BLaER1 (cell line): ENCODE results near the gene CRTC2.
A peak's percentile ranks its signal among the peaks of the same experiment; 100 is the strongest.

Experiments
- H3K27ac ChIP-seq: shearing (Covaris generic); formaldehyde crosslinking; 2 replicates; pipeline ENCODE4 v1.8.1; 2022
- H3K27me3 ChIP-seq: shearing (Covaris generic); formaldehyde crosslinking; 2 replicates; pipeline ENCODE4 v1.8.1; 2022
- H3K36me3 ChIP-seq: shearing (Covaris generic); formaldehyde crosslinking; 2 replicates; pipeline ENCODE4 v1.8.1; 2022
- H3K4me1 ChIP-seq: shearing (Covaris generic); formaldehyde crosslinking; 2 replicates; pipeline ENCODE4 v1.8.1; 2022
- H3K4me2 ChIP-seq: shearing (Covaris generic); formaldehyde crosslinking; 2 replicates; pipeline ENCODE4 v1.8.1; 2022
- H3K4me3 ChIP-seq: shearing (Covaris generic); formaldehyde crosslinking; 2 replicates; pipeline ENCODE4 v1.8.1; 2022
- H3K9ac ChIP-seq: shearing (Covaris generic); formaldehyde crosslinking; 2 replicates; pipeline ENCODE4 v1.8.1; 2022
- H3K9me3 ChIP-seq: shearing (Covaris generic); formaldehyde crosslinking; 2 replicates; pipeline ENCODE4 v1.8.1; 2022
- H4K20me1 ChIP-seq: shearing (Covaris generic); formaldehyde crosslinking; 2 replicates; pipeline ENCODE4 v1.8.1; 2022
- Cebpa-rat ChIP-seq: shearing (Covaris generic); IDR thresholded peaks from 2 replicates; pipeline ENCODE4 v1.8.1; 2022

CRTC2 gene

DNA sequence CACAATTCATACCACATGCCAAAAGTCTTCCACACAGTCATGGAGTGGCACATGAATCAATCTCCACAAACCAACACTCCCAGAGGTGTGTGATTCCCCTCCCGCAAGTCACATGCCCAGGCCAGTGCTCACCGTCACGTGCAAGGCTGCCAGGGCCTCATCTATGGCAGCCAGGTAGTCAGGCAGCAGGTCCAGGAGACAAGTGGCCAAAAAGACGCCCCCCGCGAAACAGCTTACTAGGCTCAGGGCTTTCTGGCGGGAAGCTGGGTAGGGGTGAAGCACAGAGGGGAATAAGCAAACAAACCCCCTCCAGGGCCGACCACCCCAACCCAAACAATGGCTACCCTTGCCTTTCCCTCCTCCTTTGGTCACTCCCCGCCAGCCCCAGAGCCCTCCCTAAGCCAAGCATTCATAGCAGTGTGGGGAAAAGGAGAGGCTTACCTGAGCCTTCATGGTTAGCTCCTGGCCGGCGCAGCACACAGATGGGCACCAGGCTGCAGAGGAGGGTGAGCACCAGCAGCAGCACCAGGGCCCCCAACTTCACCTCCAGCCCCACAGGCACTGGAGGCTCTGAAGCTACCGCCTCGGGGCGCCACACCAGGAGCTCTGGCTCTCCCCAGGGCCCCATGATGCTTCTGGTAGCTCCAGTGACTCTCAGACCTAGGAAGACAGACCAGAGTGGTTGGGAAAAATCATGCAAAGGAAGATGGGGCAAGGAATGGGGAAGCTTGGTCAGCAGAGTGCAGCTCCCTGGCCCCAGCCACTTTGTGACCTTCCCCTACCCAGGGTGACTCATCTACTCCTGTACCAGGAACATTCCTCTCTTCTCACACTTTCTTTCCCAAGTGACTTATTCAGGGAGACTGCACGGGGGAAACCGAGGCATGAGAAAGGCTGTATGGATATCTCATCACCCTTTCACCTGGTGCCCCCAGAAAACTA lies 3.9 kb upstream of the CRTC2 start:
- H3K9ac ChIP-seq = peak overlapping the region; percentile 89
- peaks cover 8% of the 10 kb centered on the region for H4K20me1 ChIP-seq
- no peak for TF ChIP-seq Cebpa-rat
- H3K4me1 ChIP-seq = peaks cover 72% of the 10 kb centered on the region
- H3K9me3 ChIP-seq = no peaks in the 10 kb centered on the region
- H3K27ac ChIP-seq = peak overlapping the region; percentile 78
- peak overlapping the region; percentile 100 for H3K4me2 ChIP-seq
- H3K4me3 ChIP-seq = peak overlapping the region; percentile 80
- H3K27me3 ChIP-seq = no peaks in the 10 kb centered on the region
- H3K36me3 ChIP-seq = peaks cover 19% of the 10 kb centered on the region

DNA sequence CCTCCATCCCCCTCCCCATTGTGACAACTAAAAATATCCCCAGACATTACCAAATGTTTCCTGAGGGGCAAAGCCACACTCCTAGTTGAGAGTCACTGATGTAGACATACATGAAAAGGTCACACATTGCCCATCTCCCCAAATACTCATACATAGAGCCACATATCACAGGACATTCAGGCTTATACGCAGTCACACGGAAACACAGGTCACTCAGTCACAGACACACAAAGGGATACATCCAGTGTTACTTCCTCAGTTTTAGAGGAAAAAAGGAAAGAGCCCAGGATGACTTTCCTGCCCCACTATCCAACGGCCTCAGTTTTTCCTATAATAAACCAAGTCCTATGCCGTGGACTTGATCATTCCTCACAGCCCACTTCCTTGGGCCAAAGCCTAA lies 3.0 kb upstream of the CRTC2 start:
- Histone ChIP-seq H3K4me1 (peaks cover 80% of the 10 kb centered on the region), H3K4me2 (peak overlapping the region; percentile 100), H3K27me3 (no peaks in the 10 kb centered on the region), H3K4me3 (peak overlapping the region; percentile 80), H3K9me3 (no peaks in the 10 kb centered on the region), H3K27ac (peak overlapping the region; percentile 78), H3K9ac (peak overlapping the region; percentile 89), H3K36me3 (peaks cover 19% of the 10 kb centered on the region), H4K20me1 (peaks cover 17% of the 10 kb centered on the region)
- no peak for TF ChIP-seq Cebpa-rat

DNA sequence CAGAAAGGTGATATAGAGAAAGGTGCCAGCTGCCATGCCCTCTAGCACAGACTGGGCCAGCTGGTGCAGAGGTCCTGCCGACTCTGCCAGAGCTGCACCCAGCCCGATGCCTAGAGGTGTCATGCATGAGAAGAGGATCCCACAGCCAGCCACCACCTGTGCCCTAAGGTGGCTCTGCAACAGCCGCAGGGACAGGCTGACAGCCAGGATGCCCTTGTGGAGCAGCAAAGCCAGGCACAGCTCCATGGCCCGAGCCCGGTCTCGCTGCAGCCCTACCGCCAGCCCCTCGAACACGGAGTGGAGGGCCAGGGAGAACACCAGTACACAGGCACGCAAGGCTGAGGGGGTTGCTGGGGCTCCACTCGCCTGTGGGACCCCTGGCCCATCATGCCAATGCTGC lies 1.8 kb upstream of the CRTC2 start:
- peak overlapping the region; percentile 45 for H3K9ac ChIP-seq
- H3K27ac ChIP-seq = peak overlapping the region; percentile 78; the same call in 1 of the 2 replicates
- H3K27me3 ChIP-seq = no peaks in the 10 kb centered on the region
- H3K4me3 ChIP-seq = no peak overlapping the region
- peaks cover 21% of the 10 kb centered on the region for H3K36me3 ChIP-seq
- TF ChIP-seq Cebpa-rat = no peak
- H4K20me1 ChIP-seq = peaks cover 30% of the 10 kb centered on the region
- H3K9me3 ChIP-seq = no peaks in the 10 kb centered on the region
- H3K4me2 ChIP-seq = 0 out of 2 replicates have a peak overlapping the region, but pooled peaks have one; percentile 74
- H3K4me1 ChIP-seq = peaks cover 80% of the 10 kb centered on the region

DNA sequence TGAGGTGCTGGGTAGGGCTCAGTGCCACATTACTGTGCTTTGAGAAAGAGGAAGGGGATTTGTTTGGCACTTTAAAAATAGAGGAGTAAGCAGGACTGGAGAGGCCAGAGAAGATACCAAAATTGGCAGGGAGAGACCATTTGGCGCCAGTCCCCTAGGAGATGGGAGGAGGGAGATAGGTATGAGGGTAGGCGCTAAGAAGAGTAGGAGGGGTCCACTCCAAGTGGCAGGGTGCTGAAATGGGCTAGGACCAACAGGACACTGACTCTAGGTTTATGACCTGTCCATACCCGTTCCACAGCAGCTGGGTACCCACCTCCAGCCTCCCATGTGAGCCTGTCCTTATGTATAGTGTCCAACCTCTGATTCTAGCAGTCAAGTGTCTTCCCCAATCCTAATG lies 1.0 kb upstream of the CRTC2 start:
- Histone ChIP-seq H3K4me3 (no peak overlapping the region), H3K27me3 (no peaks in the 10 kb centered on the region), H3K9ac (peak overlapping the region; percentile 45), H3K9me3 (no peaks in the 10 kb centered on the region), H3K4me2 (peak overlapping the region; percentile 74), H3K27ac (peak overlapping the region; percentile 83; the same call in 1 of the 2 replicates), H3K36me3 (peaks cover 29% of the 10 kb centered on the region), H4K20me1 (peaks cover 37% of the 10 kb centered on the region), H3K4me1 (peaks cover 79% of the 10 kb centered on the region)
- no peak for TF ChIP-seq Cebpa-rat

DNA sequence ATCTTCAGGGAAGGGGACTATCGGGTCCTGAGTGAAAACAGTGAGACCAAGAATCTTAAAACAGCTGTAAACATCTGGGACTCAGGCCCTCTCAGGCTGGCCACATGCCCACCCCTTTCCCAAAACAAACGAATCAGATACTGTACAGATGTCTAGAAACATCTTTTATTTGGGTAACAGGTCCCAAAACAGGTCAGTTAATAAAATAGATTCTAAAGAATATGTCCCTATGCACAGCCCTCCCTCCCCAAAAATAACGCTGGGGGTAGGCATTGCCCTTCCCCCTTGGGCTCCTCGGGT lies 499 bp upstream of the CRTC2 start:
- peak overlapping the region; percentile 86; the same call in 1 of the 2 replicates for H3K9ac ChIP-seq

DNA sequence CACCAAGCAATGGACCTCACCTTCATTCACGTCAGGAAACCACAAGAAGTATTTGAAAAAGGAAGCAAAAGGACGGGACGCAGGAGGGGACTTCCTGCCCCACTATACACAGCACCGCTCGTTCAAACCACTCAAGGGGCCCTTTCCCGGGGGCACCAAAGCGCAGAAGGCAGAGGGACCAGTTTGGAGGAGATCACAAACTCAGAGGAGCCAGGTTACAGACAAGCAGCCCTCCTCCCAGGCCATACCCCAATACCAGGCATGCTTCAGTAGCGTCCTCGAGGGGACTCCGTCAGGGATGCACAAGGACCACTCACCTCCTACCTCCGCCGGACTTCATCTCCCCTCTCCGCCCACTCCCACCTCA lies 685 bp downstream of the CRTC2 start:
- peaks cover 52% of the 10 kb centered on the region for H4K20me1 ChIP-seq
- peak overlapping the region; percentile 83 for H3K27ac ChIP-seq
- no peaks in the 10 kb centered on the region for H3K27me3 ChIP-seq
- H3K4me3 ChIP-seq = peak overlapping the region; percentile 79
- no peak for TF ChIP-seq Cebpa-rat
- peak overlapping the region; percentile 84 for H3K4me2 ChIP-seq
- peaks cover 70% of the 10 kb centered on the region for H3K4me1 ChIP-seq
- peaks cover 46% of the 10 kb centered on the region for H3K36me3 ChIP-seq
- H3K9me3 ChIP-seq = no peaks in the 10 kb centered on the region
- peak overlapping the region; percentile 86 for H3K9ac ChIP-seq

More for the DNA sequence above, 499 bp upstream of the CRTC2 start:
- Histone ChIP-seq H3K4me1 (peaks cover 74% of the 10 kb centered on the region), H3K27ac (peak overlapping the region; percentile 83; the same call in 1 of the 2 replicates), H4K20me1 (peaks cover 43% of the 10 kb centered on the region), H3K9me3 (no peaks in the 10 kb centered on the region), H3K4me3 (peak overlapping the region; percentile 79), H3K36me3 (peaks cover 34% of the 10 kb centered on the region), H3K27me3 (no peaks in the 10 kb centered on the region), H3K4me2 (peak overlapping the region; percentile 74)
- no peak for TF ChIP-seq Cebpa-rat

DNA sequence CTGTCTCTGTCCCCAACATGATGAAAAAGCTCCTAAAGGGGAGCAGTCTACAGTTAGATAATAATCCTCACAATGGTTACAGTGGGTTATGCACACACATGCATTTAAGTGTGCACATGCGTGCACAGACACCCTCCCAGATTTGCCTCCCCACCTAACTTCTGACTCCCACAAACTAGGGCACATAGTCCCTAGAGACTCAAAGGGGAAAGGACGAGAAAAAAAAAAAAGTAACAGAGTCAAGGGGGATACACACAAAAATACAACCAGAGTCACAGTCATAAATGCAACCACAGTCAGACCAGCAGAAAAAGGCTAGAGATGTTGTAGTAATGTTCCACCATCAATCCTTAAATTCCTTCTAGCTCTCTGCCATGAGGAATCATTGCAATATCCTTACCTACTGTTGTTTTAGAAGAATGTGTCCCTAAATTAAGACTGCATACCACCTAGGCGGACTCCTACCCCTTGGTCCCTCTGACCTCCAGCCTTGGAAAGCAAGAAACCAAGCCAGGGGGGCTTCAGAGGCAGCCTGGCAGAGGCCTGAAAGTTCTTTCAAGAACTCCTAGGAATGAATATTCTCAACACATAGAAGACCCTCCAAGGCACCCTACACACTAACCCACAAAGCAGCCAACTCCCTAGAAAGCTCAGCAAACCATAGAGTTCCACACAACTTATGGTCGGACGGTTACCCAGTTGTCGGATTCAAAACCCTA lies 1.3 kb downstream of the CRTC2 start:
- peaks cover 57% of the 10 kb centered on the region for H4K20me1 ChIP-seq
- no peaks in the 10 kb centered on the region for H3K27me3 ChIP-seq
- peak overlapping the region; percentile 86 for H3K9ac ChIP-seq
- H3K9me3 ChIP-seq = no peaks in the 10 kb centered on the region
- no peak for TF ChIP-seq Cebpa-rat
- peaks cover 64% of the 10 kb centered on the region for H3K4me1 ChIP-seq
- peak overlapping the region; percentile 84 for H3K4me2 ChIP-seq
- H3K4me3 ChIP-seq = peak overlapping the region; percentile 79
- H3K36me3 ChIP-seq = peaks cover 52% of the 10 kb centered on the region
- peak overlapping the region; percentile 83 for H3K27ac ChIP-seq

DNA sequence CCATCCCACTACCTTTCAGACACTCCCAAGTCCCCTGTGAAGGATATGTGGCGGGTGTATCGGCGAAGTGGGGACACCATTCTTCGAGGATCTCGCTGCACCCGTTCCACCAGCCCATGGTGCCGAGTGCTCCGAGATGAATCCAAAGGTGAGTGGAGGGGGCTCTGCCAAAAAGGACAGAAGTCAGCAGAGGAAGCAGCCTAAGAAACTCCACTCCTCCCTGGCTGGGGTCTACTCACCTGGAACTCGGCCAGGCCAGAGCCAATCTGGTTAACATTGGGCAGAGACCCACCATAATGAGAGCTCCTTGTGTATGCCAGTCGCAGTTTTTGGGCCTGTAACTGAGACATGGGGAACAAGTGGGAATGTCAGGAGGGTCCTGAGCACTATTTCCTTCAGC lies 3.6 kb downstream of the CRTC2 start:
- Histone ChIP-seq H3K4me1 (peaks cover 50% of the 10 kb centered on the region), H3K4me2 (no peak overlapping the region), H3K4me3 (no peak overlapping the region), H3K9ac (peak overlapping the region; percentile 86; the same call in 1 of the 2 replicates), H3K27me3 (no peaks in the 10 kb centered on the region), H4K20me1 (peaks cover 67% of the 10 kb centered on the region), H3K36me3 (peaks cover 64% of the 10 kb centered on the region), H3K27ac (no peak overlapping the region), H3K9me3 (no peaks in the 10 kb centered on the region)
- no peak for TF ChIP-seq Cebpa-rat

DNA sequence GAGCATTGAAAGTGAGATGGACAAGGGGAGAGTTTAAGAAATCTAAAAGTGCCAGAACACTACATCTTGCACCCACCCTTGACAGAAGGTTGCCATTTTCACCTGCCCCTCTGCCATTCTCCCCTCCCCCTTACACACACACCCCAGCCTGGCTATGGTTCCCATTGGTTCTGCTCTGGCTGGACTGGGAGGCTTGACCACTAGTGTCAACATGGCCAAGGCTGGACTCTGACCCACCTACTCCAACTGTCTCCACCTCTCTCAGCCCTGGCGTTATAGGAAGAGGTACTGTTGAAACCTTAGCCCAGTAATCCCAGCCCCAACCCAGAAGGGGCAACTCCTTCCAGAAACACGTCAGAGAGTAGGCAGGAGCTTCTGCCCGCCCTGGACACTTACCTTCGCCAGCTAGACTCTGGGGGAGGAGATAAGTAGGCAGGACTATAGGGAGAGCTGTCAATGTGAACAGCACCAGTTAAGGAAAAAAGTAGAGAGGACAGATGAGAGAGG lies 4.5 kb downstream of the CRTC2 start:
- Histone ChIP-seq H3K36me3 (peaks cover 64% of the 10 kb centered on the region), H4K20me1 (peaks cover 67% of the 10 kb centered on the region), H3K27me3 (no peaks in the 10 kb centered on the region), H3K27ac (no peak overlapping the region), H3K4me1 (peaks cover 45% of the 10 kb centered on the region), H3K4me3 (no peak overlapping the region), H3K9me3 (no peaks in the 10 kb centered on the region), H3K4me2 (no peak overlapping the region), H3K9ac (no peak overlapping the region)
- no peak for TF ChIP-seq Cebpa-rat

DNA sequence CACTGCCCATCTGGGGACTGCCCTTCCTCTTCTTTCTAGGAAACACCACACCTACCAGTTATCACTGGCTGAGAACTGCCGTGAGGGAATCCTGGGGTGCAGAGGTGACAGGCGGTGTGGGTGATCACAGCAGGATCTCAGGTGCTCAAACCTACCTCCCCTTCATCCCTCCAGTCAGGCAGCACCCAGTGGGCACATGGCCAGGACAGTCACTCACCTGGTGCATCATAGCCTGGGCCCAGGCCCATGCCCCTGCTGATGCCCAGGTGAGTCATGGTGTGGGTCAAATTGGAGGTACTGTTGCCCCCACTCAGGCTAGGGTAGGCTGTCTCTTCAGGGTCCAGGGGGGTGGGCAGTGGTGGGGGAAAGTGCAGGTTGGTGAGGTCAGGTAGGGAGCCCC lies 6.6 kb downstream of the CRTC2 start:
- Histone ChIP-seq H3K9ac (no peak overlapping the region), H4K20me1 (peaks cover 54% of the 10 kb centered on the region), H3K36me3 (peaks cover 84% of the 10 kb centered on the region), H3K4me3 (no peak overlapping the region), H3K4me1 (peaks cover 43% of the 10 kb centered on the region), H3K27me3 (no peaks in the 10 kb centered on the region), H3K4me2 (no peak overlapping the region), H3K27ac (no peak overlapping the region), H3K9me3 (no peaks in the 10 kb centered on the region)
- no peak for TF ChIP-seq Cebpa-rat
